ENCODE data around the gene DOK5. TPM values are rescaled to one million over a fixed set of nuclear protein-coding genes. Genes with fewer than 3 reads are reported as not detected.

Gene DOK5
- total and polyA plus RNA-seq, 12 donors = 0.29 to 2.0 (median 1.2) TPM; not detected in 1

GRCh38 chr20:54678253-54678652, 202.9 kb downstream of the DOK5 start:
- intact Hi-C loops (cut with DNase I) = no loop called here
- no peaks in the 10 kb centered on the region for H3K27me3 ChIP-seq
- H3K36me3 ChIP-seq (replicated peaks in 1 of 2) = no peaks in the 10 kb centered on the region
- no peak overlapping the region for H3K4me3 ChIP-seq
- no peaks in the 10 kb centered on the region for H3K9me3 ChIP-seq (replicated peaks in 1 of 3)
- 41 to 69% (median 53%) methylated on average over 1 of the region's 1 CpG for WGBS, 4 donors
- DNase-seq = no peak
- H3K4me1 ChIP-seq (replicated peaks in 1 of 2) = peaks cover 0 to 6% of the 10 kb centered on the region in 2 donors
- H3K27ac ChIP-seq = no peak overlapping the region
- TF ChIP-seq CTCF (IDR thresholded peaks at IDR 0.05) (no peak), POLR2A (IDR thresholded peaks at IDR 0.05) (no peak)

- no peak for DNase-seq
- 34 to 42% (median 37%) methylated on average over 5 of the region's 5 CpGs for WGBS, 4 donors
- H3K27ac ChIP-seq = no peak overlapping the region
- H3K27me3 ChIP-seq = peaks cover 4% of the 10 kb centered on the region
- intact Hi-C loops (cut with DNase I) = no loop called here
- TF ChIP-seq CTCF (IDR thresholded peaks at IDR 0.05) = no peak
- TF ChIP-seq POLR2A (IDR thresholded peaks at IDR 0.05) = no peak
- no peaks in the 10 kb centered on the region for H3K36me3 ChIP-seq (replicated peaks in 1 of 2)
- no peak overlapping the region for H3K4me3 ChIP-seq
- no peaks in the 10 kb centered on the region for H3K9me3 ChIP-seq (replicated peaks in 1 of 3)
- peaks cover 0 to 6% of the 10 kb centered on the region in 2 donors for H3K4me1 ChIP-seq (replicated peaks in 1 of 2)
Measured at GRCh38 chr20:54680439-54680838, 205.0 kb downstream of the DOK5 start.

- 15 to 19% (median 18%) methylated on average over 14 of the region's 14 CpGs for WGBS, 4 donors
- peaks cover 4% of the 10 kb centered on the region for H3K27me3 ChIP-seq
- intact Hi-C loops (cut with DNase I) = no loop called here
Measured at GRCh38 chr20:54680872-54681619, 205.7 kb downstream of the DOK5 start.

GRCh38 chr20:54681869-54682268, 206.5 kb downstream of the DOK5 start:
- Histone ChIP-seq H3K36me3 (replicated peaks in 1 of 2) (no peaks in the 10 kb centered on the region), H3K27ac (no peak overlapping the region), H3K27me3 (peaks cover 4% of the 10 kb centered on the region), H3K4me3 (no peak overlapping the region), H3K9me3 (replicated peaks in 1 of 3) (no peaks in the 10 kb centered on the region), H3K4me1 (replicated peaks in 1 of 2) (peaks cover 0 to 6% of the 10 kb centered on the region in 2 donors)
- 31 to 49% (median 38%) methylated on average over 4 to 6 of the region's 6 CpGs for WGBS, 4 donors
- no peak for TF ChIP-seq CTCF (IDR thresholded peaks at IDR 0.05)
- TF ChIP-seq POLR2A (IDR thresholded peaks at IDR 0.05) = no peak
- intact Hi-C loops (cut with DNase I) = no loop called here
- peak in 1 of 7 donors; percentile 14 for DNase-seq

More at GRCh38 chr20:54680872-54681619, 205.7 kb downstream of the DOK5 start:
- Histone ChIP-seq H3K4me3 (no peak overlapping the region), H3K4me1 (replicated peaks in 1 of 2) (peaks cover 0 to 6% of the 10 kb centered on the region in 2 donors), H3K36me3 (replicated peaks in 1 of 2) (no peaks in the 10 kb centered on the region), H3K27ac (no peak overlapping the region), H3K9me3 (replicated peaks in 1 of 3) (no peaks in the 10 kb centered on the region)
- TF ChIP-seq CTCF (IDR thresholded peaks at IDR 0.05) (peak; percentile 27 to 72 (median 48)), POLR2A (IDR thresholded peaks at IDR 0.05) (no peak)
- DNase-seq = peak in 6 of 7 donors; percentile 21 to 69 (median 32)

All from adrenal gland (tissue), 12 donors.